ENCODE data around the gene CD58. TPM values are rescaled to one million over a fixed set of nuclear protein-coding genes. Genes with fewer than 3 reads are reported as not detected.
A peak's percentile ranks its signal among the peaks of the same experiment; 100 is the strongest.

CD58 gene
- polyA plus RNA-seq, 2 donors, result 21.2 to 25.3 TPM

GRCh38 chr1:116537040-116537831 lies 33.6 kb downstream of the CD58 start:
- WGBS, 2 donors, result 40 to 59% methylated on average over 3 of the region's 3 CpGs
- Histone ChIP-seq H3K27ac (ENCODE audit: low read depth in 2 of 2, low read length in 1 of 2) (peak overlapping the region; percentile 30 to 71), H3K36me3 (ENCODE audit: control insufficient read depth in 2 of 2, insufficient read depth in 2 of 2, low read length in 1 of 2) (peaks cover 5 to 9% of the 10 kb centered on the region in 2 donors)

GRCh38 chr1:116534014-116534739 lies 36.6 kb downstream of the CD58 start:
- 88 to 93% methylated on average over 45 of the region's 45 CpGs for WGBS, 2 donors
- Histone ChIP-seq H3K27me3 (ENCODE audit: control insufficient read depth in 1 of 2, insufficient read depth in 2 of 2, low read length in 2 of 2) (no peaks in the 10 kb centered on the region), H3K36me3 (ENCODE audit: control insufficient read depth in 2 of 2, insufficient read depth in 2 of 2, low read length in 1 of 2) (peaks cover 2 to 14% of the 10 kb centered on the region in 2 donors), H3K4me3 (ENCODE audit: low read depth in 1 of 2, low read length in 2 of 2) (no peak overlapping the region), H3K9me3 (ENCODE audit: control insufficient read depth in 2 of 2, insufficient read depth in 1 of 2, low read depth in 1 of 2, low read length in 1 of 2) (no peaks in the 10 kb centered on the region), H3K4me1 (ENCODE audit: control insufficient read depth in 2 of 2, insufficient read depth in 2 of 2, low read length in 1 of 2) (peaks cover 0 to 2% of the 10 kb centered on the region in 2 donors), H3K27ac (ENCODE audit: low read depth in 2 of 2, low read length in 1 of 2) (no peak overlapping the region)

More at GRCh38 chr1:116537040-116537831, 33.6 kb downstream of the CD58 start:
- H3K4me1 ChIP-seq (ENCODE audit: control insufficient read depth in 2 of 2, insufficient read depth in 2 of 2, low read length in 1 of 2), result peaks cover 0 to 2% of the 10 kb centered on the region in 2 donors
- H3K4me3 ChIP-seq (ENCODE audit: low read depth in 1 of 2, low read length in 2 of 2), result no peak overlapping the region
- H3K9me3 ChIP-seq (ENCODE audit: control insufficient read depth in 2 of 2, insufficient read depth in 1 of 2, low read depth in 1 of 2, low read length in 1 of 2), result no peaks in the 10 kb centered on the region
- H3K27me3 ChIP-seq (ENCODE audit: control insufficient read depth in 1 of 2, insufficient read depth in 2 of 2, low read length in 2 of 2), result no peaks in the 10 kb centered on the region

- Histone ChIP-seq H3K4me3 (ENCODE audit: low read depth in 1 of 2, low read length in 2 of 2) (no peak overlapping the region), H3K27me3 (ENCODE audit: control insufficient read depth in 1 of 2, insufficient read depth in 2 of 2, low read length in 2 of 2) (no peaks in the 10 kb centered on the region), H3K9me3 (ENCODE audit: control insufficient read depth in 2 of 2, insufficient read depth in 1 of 2, low read depth in 1 of 2, low read length in 1 of 2) (no peaks in the 10 kb centered on the region), H3K4me1 (ENCODE audit: control insufficient read depth in 2 of 2, insufficient read depth in 2 of 2, low read length in 1 of 2) (peaks cover 0 to 2% of the 10 kb centered on the region in 2 donors), H3K27ac (ENCODE audit: low read depth in 2 of 2, low read length in 1 of 2) (no peak overlapping the region), H3K36me3 (ENCODE audit: control insufficient read depth in 2 of 2, insufficient read depth in 2 of 2, low read length in 1 of 2) (peaks cover 2 to 12% of the 10 kb centered on the region in 2 donors)
- WGBS, 2 donors, result 91 to 95% methylated on average over 3 of the region's 3 CpGs
Measured at GRCh38 chr1:116533429-116533820, 37.4 kb downstream of the CD58 start.

GRCh38 chr1:116532671-116533428 lies 38.0 kb downstream of the CD58 start:
- no peaks in the 10 kb centered on the region for H3K9me3 ChIP-seq (ENCODE audit: control insufficient read depth in 2 of 2, insufficient read depth in 1 of 2, low read depth in 1 of 2, low read length in 1 of 2)
- H3K4me1 ChIP-seq (ENCODE audit: control insufficient read depth in 2 of 2, insufficient read depth in 2 of 2, low read length in 1 of 2), result peaks cover 0 to 2% of the 10 kb centered on the region in 2 donors
- no peak overlapping the region for H3K4me3 ChIP-seq (ENCODE audit: low read depth in 1 of 2, low read length in 2 of 2)
- 96 to 98% methylated on average over 23 of the region's 23 CpGs for WGBS, 2 donors
- H3K27ac ChIP-seq (ENCODE audit: low read depth in 2 of 2, low read length in 1 of 2), result no peak overlapping the region
- peaks cover 2 to 12% of the 10 kb centered on the region in 2 donors for H3K36me3 ChIP-seq (ENCODE audit: control insufficient read depth in 2 of 2, insufficient read depth in 2 of 2, low read length in 1 of 2)
- no peaks in the 10 kb centered on the region for H3K27me3 ChIP-seq (ENCODE audit: control insufficient read depth in 1 of 2, insufficient read depth in 2 of 2, low read length in 2 of 2)

GRCh38 chr1:116531917-116532316 lies 38.9 kb downstream of the CD58 start:
- Histone ChIP-seq H3K9me3 (ENCODE audit: control insufficient read depth in 2 of 2, insufficient read depth in 1 of 2, low read depth in 1 of 2, low read length in 1 of 2) (no peaks in the 10 kb centered on the region), H3K27me3 (ENCODE audit: control insufficient read depth in 1 of 2, insufficient read depth in 2 of 2, low read length in 2 of 2) (no peaks in the 10 kb centered on the region), H3K4me1 (ENCODE audit: control insufficient read depth in 2 of 2, insufficient read depth in 2 of 2, low read length in 1 of 2) (peaks cover 0 to 2% of the 10 kb centered on the region in 2 donors), H3K36me3 (ENCODE audit: control insufficient read depth in 2 of 2, insufficient read depth in 2 of 2, low read length in 1 of 2) (peaks cover 2 to 12% of the 10 kb centered on the region in 2 donors), H3K4me3 (ENCODE audit: low read depth in 1 of 2, low read length in 2 of 2) (no peak overlapping the region), H3K27ac (ENCODE audit: low read depth in 2 of 2, low read length in 1 of 2) (no peak overlapping the region)
- WGBS, 2 donors, result 96 to 97% methylated on average over 13 of the region's 13 CpGs

GRCh38 chr1:116529681-116530080 lies 41.1 kb downstream of the CD58 start:
- 85 to 91% methylated on average over 3 of the region's 3 CpGs for WGBS, 2 donors
- peaks cover 0 to 12% of the 10 kb centered on the region in 2 donors for H3K36me3 ChIP-seq (ENCODE audit: control insufficient read depth in 2 of 2, insufficient read depth in 2 of 2, low read length in 1 of 2)
- no peaks in the 10 kb centered on the region for H3K9me3 ChIP-seq (ENCODE audit: control insufficient read depth in 2 of 2, insufficient read depth in 1 of 2, low read depth in 1 of 2, low read length in 1 of 2)
- H3K4me3 ChIP-seq (ENCODE audit: low read depth in 1 of 2, low read length in 2 of 2), result no peak overlapping the region
- H3K27ac ChIP-seq (ENCODE audit: low read depth in 2 of 2, low read length in 1 of 2), result no peak overlapping the region
- no peaks in the 10 kb centered on the region for H3K27me3 ChIP-seq (ENCODE audit: control insufficient read depth in 1 of 2, insufficient read depth in 2 of 2, low read length in 2 of 2)
- H3K4me1 ChIP-seq (ENCODE audit: control insufficient read depth in 2 of 2, insufficient read depth in 2 of 2, low read length in 1 of 2), result no peaks in the 10 kb centered on the region

- H3K27me3 ChIP-seq (ENCODE audit: control insufficient read depth in 1 of 2, insufficient read depth in 2 of 2, low read length in 2 of 2), result no peaks in the 10 kb centered on the region
- H3K27ac ChIP-seq (ENCODE audit: low read depth in 2 of 2, low read length in 1 of 2), result no peak overlapping the region
- peaks cover 0 to 10% of the 10 kb centered on the region in 2 donors for H3K36me3 ChIP-seq (ENCODE audit: control insufficient read depth in 2 of 2, insufficient read depth in 2 of 2, low read length in 1 of 2)
- H3K4me1 ChIP-seq (ENCODE audit: control insufficient read depth in 2 of 2, insufficient read depth in 2 of 2, low read length in 1 of 2), result no peaks in the 10 kb centered on the region
- H3K9me3 ChIP-seq (ENCODE audit: control insufficient read depth in 2 of 2, insufficient read depth in 1 of 2, low read depth in 1 of 2, low read length in 1 of 2), result no peaks in the 10 kb centered on the region
- no peak overlapping the region for H3K4me3 ChIP-seq (ENCODE audit: low read depth in 1 of 2, low read length in 2 of 2)
- 72 to 87% methylated on average over 3 of the region's 3 CpGs for WGBS, 2 donors
Measured at GRCh38 chr1:116529199-116529631, 41.6 kb downstream of the CD58 start.

- Histone ChIP-seq H3K4me1 (ENCODE audit: control insufficient read depth in 2 of 2, insufficient read depth in 2 of 2, low read length in 1 of 2) (no peaks in the 10 kb centered on the region), H3K27me3 (ENCODE audit: control insufficient read depth in 1 of 2, insufficient read depth in 2 of 2, low read length in 2 of 2) (no peaks in the 10 kb centered on the region), H3K27ac (ENCODE audit: low read depth in 2 of 2, low read length in 1 of 2) (no peak overlapping the region), H3K9me3 (ENCODE audit: control insufficient read depth in 2 of 2, insufficient read depth in 1 of 2, low read depth in 1 of 2, low read length in 1 of 2) (no peaks in the 10 kb centered on the region), H3K36me3 (ENCODE audit: control insufficient read depth in 2 of 2, insufficient read depth in 2 of 2, low read length in 1 of 2) (peaks cover 0 to 6% of the 10 kb centered on the region in 2 donors), H3K4me3 (ENCODE audit: low read depth in 1 of 2, low read length in 2 of 2) (no peak overlapping the region)
- 91 to 94% methylated on average over 1 of the region's 1 CpG for WGBS, 2 donors
Measured at GRCh38 chr1:116528329-116529083, 42.3 kb downstream of the CD58 start.

GRCh38 chr1:116525440-116525839 lies 45.4 kb downstream of the CD58 start:
- Histone ChIP-seq H3K4me1 (ENCODE audit: control insufficient read depth in 2 of 2, insufficient read depth in 2 of 2, low read length in 1 of 2) (no peaks in the 10 kb centered on the region), H3K27ac (ENCODE audit: low read depth in 2 of 2, low read length in 1 of 2) (no peak overlapping the region), H3K9me3 (ENCODE audit: control insufficient read depth in 2 of 2, insufficient read depth in 1 of 2, low read depth in 1 of 2, low read length in 1 of 2) (no peaks in the 10 kb centered on the region), H3K27me3 (ENCODE audit: control insufficient read depth in 1 of 2, insufficient read depth in 2 of 2, low read length in 2 of 2) (no peaks in the 10 kb centered on the region), H3K36me3 (ENCODE audit: control insufficient read depth in 2 of 2, insufficient read depth in 2 of 2, low read length in 1 of 2) (no peaks in the 10 kb centered on the region), H3K4me3 (ENCODE audit: low read depth in 1 of 2, low read length in 2 of 2) (no peak overlapping the region)
- WGBS, 2 donors, result 97 to 98% methylated on average over 2 of the region's 2 CpGs

Data from esophagus (tissue), 2 donors.